Epidermal melanocyte (primary cell): Measurements from ENCODE around the gene MARCKS.
"Not testable (repeated sequence)": the region's sequence is repeated elsewhere in the genome, so short reads cannot be mapped to it uniquely, and the experiment has no call there.

Experiments used
- DNase-seq: peaks from one replicate; pipeline ENCODE4 v3.0.0; 2011; ENCODE audit warnings: low spot score; ENCODE audit not compliant: insufficient read length

The MARCKS gene

DNA sequence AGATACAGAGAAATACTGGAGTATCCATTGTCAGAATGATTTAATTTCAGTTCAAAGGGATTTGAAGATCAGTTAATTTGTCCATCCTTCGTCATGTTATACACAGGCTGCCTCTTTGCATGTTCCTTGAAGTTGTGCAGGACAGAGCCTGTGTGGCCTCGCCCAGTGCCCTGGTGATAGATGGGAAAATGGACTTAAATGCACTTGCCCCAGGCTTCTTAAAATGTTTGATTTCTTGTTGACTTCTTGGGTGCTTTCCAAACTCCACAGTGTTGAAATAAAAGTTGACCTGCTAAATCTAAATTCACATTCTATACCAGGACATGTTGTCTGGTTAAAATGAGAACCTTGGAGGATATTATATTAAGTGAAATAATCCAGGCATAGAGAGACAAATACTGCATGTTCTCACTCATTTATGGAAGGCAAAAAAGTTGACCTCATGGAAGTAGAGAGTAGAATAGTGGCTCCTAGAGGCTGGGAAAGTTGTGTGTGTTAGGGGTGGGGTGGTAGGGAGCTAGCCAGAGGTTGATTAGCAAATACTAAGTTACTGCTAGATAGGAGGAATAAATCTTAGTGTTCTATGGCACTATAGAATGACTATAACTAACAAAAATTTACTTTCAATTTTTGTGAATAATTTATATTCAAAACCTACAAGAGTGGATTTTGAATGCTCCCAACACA lies 25.3 kb downstream of the MARCKS start:
- no peak for DNase-seq

DNA sequence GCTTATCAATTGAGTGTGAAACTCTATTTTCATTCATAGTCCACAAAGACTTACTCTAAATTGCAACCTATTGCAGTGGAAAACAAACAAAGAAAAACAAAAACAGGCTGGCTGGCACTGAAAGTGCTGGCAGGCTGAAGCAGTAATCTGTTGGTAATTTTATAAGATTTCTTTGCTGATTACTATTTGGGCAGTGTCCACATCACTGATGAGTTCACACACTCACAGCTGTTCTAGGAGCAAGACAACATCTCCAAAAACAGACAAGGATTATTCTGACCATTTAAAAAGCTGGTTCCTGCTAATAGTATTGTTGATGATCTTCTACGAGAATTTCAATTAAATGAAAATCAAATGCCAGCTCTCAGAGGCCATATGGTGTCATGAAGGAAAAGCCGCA lies 26.9 kb downstream of the MARCKS start:
- no peak for DNase-seq

DNA sequence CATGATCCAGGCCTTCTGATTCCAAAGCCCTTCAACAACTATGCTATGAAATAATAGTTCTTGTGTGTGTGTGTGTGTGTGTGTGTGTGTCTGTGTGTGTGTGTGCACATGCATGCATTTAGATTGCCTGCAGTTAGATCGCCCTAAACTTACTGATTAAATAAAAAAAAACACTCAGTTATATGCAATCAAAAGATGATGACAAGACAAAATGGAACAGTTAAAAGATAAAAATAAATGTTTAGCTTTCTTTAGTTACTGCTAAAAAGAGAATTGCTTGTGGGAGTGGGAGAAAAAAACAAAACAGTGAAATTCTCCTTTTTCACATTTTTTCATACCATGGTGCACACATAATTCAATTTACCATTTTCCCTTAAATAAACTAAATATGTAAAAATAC lies 29.4 kb downstream of the MARCKS start:
- no peak for DNase-seq

DNA sequence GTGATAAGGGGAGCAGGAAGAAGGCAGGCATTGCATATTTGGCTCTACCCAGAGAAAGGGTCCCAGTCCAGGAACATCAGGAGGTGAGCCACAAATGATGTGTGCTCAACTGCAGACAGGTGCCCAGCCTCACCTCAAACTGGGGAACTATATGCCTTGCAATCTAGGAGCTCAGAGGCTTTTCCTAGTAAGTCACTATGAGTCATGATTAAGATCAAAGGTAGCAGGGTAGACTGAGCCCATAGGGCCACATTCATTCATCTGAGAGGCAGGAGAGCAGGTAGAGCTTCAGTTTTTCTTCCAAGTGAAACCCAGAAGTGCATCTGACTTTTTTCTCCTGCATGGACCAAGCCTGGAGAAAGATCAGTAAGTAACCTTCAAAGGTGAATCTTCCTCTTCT lies 31.3 kb downstream of the MARCKS start:
- DNase-seq = no peak

DNA sequence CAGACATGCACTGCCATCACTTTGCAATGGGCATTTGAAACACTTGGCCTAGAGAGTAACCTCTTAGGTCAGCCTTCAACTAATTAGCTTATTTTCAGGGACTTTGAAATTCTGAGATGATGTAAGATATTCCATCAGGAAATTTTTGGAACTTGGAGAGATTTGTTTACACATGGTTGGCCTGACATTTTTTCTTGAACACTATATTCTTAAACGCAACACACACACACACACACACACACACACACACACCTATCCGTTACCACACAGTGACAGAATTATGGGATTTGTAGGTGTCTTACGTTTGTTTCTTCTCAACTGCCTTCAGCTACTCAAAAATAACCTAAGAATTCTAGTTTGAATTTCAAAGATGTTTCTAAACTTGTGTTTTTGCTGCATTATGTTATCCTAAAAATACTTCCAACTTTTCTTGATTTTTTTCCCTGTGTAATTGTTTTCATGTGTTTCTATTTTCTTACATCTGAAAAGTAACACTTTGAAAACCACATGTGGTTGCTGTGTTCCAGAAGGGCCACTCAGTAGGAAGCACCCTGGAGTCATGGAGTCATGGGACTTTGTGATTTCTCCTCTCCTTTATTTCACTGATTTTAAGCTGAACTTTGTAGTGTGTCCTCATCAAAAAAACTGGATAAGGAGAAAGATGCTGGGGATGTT lies 31.9 kb downstream of the MARCKS start:
- no peak for DNase-seq

DNA sequence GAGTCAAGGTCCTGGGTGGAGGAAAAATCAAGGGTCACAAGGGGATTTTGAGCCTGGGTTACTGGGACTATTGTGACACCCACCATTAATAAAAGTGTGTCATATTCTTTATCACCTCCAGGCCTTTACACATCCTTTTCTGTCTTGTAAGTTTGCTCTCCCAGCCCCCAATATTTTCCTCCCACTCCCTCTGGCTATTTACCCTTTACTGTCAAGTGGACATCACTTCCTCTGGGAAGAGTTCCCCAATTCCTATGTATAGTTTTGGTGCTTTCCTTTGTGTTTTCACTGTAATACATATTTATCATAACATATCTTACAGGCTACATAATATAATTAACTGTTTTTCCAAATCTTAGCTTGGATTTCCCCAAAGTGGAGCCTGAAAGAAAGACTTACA lies 36.3 kb downstream of the MARCKS start:
- no peak for DNase-seq

DNA sequence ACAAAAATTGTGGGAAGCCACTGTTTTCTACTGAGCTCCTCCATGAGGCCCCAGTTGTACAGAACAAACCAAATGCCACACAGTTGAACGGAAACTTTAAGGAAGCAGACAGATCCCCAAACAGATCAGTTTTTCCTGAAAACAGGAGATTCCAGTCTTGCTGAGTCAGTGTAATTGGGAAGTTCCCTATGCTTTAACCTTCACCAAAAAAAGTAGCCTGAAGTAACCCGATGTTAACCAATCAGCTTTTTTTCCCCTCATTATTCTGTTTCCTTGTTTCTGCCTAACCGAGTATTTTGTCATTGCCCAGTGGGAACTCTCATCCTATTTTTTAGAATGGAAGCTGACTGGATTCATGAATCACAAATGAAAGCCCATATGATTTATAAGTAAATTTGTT lies 36.7 kb downstream of the MARCKS start:
- DNase-seq = no peak

DNA sequence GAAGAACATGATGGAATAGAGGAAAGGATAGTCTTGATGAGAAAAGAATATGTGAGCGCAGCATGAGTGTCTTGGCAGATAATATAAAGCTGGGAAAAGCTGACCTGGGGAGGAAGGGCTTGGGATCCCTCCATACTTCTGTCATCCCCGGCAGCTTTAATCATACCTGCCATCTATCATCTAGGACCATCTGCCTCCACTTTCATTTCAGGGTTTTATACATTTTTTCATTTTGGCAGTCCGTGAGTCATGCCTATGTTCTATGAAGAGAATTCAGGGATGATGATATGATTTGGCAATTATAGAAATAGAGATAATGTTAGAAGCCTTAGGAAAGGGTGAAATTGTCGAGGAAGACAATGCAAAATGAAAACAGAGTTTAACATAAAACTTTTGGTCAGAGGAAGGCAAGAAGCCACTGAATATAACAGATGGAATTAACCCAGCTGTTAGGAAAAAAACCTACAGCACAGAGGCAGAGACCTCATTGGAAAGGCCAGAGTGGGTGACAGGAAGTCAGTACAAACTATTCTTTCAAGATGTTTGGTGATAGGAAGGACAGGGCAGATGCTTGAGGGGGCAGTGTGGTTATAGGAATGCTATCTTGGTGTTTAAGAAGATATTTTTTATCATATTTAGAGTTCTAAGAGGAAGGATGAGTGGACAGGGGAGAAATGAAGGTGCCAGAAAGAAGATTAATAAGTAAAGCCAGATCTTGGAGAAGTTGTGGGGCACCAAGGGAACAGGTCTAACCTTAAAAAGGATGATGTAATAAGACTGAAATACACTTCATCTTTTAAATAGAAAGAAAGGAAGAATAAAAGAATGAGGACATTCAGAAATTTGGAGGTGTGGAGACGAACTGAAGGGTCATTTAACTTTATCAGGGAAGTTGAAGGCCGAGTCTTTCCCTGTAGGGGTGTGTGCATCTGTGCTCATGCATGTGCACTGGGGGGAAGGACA lies 37.8 kb downstream of the MARCKS start:
- DNase-seq = no peak

DNA sequence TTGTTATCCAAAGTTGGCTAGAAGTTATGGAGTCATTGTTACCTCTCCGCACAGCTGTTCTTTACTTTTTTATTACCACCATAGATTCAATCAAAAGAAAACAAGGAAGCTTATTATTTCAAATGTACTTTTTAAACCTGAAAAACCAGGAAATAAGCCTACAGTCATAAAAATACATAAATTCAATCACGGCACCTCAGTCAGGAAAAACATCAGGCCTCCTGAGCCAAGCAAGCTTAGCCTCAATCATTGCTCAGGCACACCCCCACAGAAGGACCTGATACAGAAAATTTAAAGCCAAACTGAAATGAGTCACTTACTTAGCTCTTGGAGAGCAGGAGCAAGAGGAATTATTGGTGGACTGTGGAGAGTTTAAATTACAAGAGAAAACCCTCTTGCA lies 44.3 kb downstream of the MARCKS start:
- no peak for DNase-seq

DNA sequence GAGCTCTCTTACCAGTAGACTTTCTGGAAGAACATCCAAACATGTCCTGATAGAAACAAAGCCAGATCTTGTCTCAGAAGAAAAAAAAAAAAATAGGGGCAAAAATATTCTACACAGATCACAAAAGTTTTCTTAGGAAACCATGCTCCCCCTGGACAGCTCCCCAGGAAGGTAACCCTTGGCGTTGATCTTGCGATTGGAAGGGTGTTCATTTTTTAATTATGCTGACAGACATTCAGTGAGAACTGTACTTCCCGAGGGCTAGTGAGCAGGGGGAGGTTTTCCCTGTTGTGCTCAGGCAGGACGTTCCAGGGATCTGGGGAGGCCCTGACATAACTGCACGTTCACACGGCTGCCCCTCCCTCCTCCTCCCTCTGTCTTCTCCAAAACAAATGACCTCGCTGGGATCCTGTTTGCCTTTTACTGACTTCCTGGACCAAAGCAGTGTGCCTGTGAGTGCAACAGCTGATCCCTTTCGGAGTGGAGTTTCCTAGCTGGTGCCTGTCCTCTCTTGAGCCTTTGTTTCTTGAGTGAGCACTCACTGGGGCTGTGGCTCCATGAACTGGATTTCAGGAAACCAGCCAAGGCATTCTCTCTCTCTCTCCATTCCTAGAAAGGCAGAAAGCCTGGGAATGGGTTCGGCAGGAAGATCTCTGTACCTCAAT lies 46.7 kb downstream of the MARCKS start:
- DNase-seq = no peak

DNA sequence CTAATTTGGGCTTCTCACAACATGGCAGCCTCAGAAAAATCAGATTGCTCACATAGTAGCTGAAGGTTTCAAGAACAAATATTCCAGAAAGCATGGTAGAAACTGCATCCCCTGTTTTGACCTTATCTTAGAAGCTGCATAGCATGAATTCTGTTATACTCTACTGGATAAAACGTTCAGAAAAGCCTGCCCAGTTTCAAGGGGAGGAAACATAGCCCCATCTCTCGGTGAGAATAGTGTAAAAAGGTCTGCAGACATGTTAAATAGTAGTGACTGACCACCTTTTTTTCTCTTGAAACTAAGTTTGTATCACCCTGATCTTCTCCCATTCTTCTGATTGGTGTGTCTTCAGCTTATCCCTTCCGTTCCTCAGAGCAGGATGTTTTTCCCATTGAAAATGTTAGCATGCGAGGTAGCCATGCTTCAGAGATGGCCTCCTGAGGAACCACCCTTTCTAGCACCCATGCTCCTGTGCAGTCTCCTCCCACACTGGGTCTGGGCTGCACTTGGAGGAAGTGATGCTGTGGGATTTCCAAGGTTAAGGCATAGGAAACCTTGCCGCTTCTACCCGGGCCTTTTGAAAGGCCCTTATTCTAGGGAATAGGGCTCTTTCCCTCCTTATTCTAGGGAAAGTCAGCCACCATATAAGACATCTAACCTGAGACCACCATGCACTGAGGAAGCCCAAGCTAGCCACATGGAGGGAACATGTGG lies 50.1 kb downstream of the MARCKS start:
- DNase-seq = no peak

DNA sequence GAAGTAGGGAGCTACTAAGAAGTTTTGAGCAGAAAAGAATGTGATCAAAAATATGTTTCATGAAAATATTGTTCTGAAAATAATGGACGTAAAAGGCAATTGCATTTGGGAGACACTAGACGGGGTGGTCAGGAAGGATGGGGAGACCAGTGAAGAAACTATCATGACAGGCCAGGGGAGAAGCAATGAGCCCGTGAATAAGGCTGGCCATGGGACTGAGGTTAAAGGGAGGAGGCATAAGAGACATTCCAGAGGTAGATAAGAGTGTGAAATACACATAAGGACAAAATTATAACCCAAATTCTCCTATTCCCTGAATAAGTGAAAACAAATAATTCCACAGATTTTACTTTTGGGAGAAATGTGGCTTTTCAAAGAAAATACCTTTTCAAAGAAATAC lies 51.7 kb downstream of the MARCKS start:
- DNase-seq = no peak

DNA sequence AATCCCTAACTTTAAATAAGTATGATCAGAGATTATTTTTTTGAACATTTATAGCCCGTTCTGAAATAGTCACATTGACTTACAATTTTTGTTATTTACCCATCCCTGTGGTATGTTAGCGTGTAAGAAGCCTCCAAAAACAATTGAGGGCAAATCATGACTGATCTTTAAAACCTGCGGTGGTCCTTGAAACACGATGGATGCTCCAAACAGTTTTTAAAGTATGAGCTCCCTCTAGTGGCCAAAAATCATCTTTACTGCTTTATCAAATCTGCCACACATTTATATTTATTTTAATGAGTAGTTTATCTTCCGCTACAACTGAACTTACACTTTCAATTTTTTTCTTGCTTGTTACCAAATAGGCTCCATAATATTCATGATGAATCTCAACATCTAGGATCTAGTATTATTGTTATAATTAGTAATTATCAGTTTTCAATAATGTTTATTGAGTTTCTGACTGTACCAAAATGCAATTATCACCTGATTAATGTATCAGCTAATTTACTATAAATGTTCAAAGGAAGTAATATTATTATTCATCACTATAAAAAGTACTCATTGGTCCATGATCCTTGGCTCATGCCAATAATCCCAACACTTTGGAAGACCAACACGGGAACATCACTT lies 52.2 kb downstream of the MARCKS start:
- DNase-seq = peak; percentile 58

DNA sequence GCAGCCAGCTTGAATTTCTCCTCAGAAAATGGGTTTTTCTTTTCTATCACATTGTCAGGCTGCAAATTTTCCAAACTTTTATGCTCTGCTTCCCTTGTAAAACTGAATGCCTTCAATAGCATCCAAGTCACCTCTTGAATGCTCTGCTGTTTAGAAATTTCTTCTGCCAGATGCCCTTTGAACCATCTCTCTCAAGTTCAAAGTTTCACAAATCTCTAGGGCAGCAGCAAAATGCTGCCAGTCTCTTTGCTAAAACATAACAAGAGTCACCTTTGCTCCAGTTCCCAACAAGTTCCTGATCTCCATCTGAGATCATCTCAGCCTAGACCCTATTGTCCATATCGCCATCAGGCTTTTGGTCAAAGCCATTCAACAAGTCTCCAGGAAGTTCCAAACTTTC lies 53.1 kb downstream of the MARCKS start:
- DNase-seq = not testable (repeated sequence)
